ENCODE results near the gene RAC3. TPM values are rescaled to one million over a fixed set of nuclear protein-coding genes. Genes with fewer than 3 reads are reported as not detected.

The RAC3 gene
- total and polyA plus RNA-seq, 9 of the 15 experiments (the other 6 are each of a cell fraction or from before 2014, with no cell fraction given), result 0.23 to 292 (median 118) TPM

DNA sequence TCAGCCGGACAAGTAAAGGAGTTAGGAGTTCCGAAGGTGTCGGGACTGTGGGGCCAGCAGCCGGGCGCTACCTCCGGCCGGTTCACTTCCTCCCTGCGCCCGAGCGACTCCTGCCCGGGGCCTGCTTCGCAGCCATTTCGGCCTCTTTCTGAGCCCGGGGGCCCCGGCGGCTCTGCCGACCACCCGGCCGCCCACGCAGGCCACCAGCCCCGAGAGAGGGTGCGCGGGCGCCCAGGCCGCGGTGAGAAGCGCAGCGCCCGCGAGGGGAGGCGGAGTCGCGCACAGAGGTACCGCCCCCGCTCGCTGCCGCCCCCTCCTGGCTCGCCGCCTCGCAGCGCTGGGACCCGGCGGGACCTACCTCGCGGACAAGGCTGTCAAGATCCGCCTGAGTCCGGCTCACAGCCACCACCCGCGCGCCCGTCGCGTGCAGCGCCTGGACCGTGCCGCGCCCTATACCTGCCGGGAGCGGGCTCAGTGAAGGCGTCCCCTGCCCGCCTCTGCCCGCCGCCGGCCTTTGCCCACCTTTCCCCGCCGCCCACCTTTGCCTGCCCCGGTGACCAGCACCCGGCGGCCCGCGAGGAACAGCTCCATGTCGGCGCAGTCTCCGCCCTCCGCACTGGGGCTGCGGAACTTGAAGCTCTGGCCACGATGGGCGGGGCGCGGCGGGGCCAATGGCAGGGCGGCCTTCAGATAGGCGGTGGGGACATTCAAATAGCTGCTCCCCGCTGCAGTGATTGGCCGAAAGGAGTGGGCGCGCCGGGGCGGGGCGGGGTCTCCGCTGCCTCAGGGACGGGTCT lies 5.8 kb downstream of the RAC3 start, which contains the start of gene DCXR (continued):
- TF ChIP-seq, protein P1, sequence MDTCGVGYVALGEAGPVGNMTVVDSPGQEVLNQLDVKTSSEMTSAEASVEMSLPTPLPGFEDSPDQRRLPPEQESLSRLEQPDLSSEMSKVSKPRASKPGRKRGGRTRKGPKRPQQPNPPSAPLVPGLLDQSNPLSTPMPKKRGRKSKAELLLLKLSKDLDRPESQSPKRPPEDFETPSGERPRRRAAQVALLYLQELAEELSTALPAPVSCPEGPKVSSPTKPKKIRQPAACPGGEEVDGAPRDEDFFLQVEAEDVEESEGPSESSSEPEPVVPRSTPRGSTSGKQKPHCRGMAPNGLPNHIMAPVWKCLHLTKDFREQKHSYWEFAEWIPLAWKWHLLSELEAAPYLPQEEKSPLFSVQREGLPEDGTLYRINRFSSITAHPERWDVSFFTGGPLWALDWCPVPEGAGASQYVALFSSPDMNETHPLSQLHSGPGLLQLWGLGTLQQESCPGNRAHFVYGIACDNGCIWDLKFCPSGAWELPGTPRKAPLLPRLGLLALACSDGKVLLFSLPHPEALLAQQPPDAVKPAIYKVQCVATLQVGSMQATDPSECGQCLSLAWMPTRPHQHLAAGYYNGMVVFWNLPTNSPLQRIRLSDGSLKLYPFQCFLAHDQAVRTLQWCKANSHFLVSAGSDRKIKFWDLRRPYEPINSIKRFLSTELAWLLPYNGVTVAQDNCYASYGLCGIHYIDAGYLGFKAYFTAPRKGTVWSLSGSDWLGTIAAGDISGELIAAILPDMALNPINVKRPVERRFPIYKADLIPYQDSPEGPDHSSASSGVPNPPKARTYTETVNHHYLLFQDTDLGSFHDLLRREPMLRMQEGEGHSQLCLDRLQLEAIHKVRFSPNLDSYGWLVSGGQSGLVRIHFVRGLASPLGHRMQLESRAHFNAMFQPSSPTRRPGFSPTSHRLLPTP (IDR thresholded peaks at IDR 0.05; ENCODE audit: borderline replicate concordance, extremely low read depth, insufficient read length), result no peak
- peak; percentile 84 for TF ChIP-seq HNRNPLL (IDR thresholded peaks at IDR 0.05; ENCODE audit: low read depth, low read length, poor library complexity, severe bottlenecking)
- TF ChIP-seq, protein P2, sequence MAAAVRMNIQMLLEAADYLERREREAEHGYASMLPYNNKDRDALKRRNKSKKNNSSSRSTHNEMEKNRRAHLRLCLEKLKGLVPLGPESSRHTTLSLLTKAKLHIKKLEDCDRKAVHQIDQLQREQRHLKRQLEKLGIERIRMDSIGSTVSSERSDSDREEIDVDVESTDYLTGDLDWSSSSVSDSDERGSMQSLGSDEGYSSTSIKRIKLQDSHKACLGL (CRISPR knock-in tag; IDR thresholded peaks at IDR 0.05; ENCODE audit: borderline replicate concordance, poor library complexity, severe bottlenecking), result peak; percentile 58
- TF ChIP-seq ZNF124 (CRISPR knock-in tag; IDR thresholded peaks at IDR 0.05), result 0 out of 2 replicates have a peak, but pooled peaks have one; percentile 66
- TF ChIP-seq BRD4 (IDR thresholded peaks at IDR 0.05), result peak; percentile 65; the same call in 1 of the 2 replicates
- TF ChIP-seq TGIF2 (CRISPR knock-in tag; IDR thresholded peaks at IDR 0.05), result peak; percentile 56; the same call in 1 of the 2 replicates
- peak; percentile 75 for TF ChIP-seq PHF20 (IDR thresholded peaks at IDR 0.05; ENCODE audit: partially characterized antibody)
- TF ChIP-seq, protein P3, sequence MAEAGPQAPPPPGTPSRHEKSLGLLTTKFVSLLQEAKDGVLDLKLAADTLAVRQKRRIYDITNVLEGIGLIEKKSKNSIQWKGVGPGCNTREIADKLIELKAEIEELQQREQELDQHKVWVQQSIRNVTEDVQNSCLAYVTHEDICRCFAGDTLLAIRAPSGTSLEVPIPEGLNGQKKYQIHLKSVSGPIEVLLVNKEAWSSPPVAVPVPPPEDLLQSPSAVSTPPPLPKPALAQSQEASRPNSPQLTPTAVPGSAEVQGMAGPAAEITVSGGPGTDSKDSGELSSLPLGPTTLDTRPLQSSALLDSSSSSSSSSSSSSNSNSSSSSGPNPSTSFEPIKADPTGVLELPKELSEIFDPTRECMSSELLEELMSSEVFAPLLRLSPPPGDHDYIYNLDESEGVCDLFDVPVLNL (CRISPR knock-in tag; IDR thresholded peaks at IDR 0.05; ENCODE audit: low read depth), result 0 out of 2 replicates have a peak, but pooled peaks have one; percentile 14
- TF ChIP-seq CREB1 (IDR thresholded peaks at IDR 0.05), result peak; percentile 9; the same call in 1 of the 2 replicates
- peak; percentile 62 for TF ChIP-seq CREB1 (CRISPR knock-in tag; IDR thresholded peaks at IDR 0.05)
- TF ChIP-seq ZNF57 (CRISPR knock-in tag; IDR thresholded peaks at IDR 0.05), result no peak
- TF ChIP-seq KLF1 (tag; IDR thresholded peaks at IDR 0.05), result peak; percentile 57; the same call in 1 of the 2 replicates
- no peak for TF ChIP-seq SREBF2 (CRISPR knock-in tag; IDR thresholded peaks at IDR 0.05)
- peak; percentile 65; the same call in 1 of the 2 replicates for TF ChIP-seq ESRRA (IDR thresholded peaks at IDR 0.05; ENCODE audit: borderline replicate concordance, low read depth)
- peak; percentile 87 to 89 for TF ChIP-seq NRF1 (conservative IDR thresholded peaks at IDR 0.05 in 1 of 2, IDR thresholded peaks at IDR 0.05 in 1 of 2)
- TF ChIP-seq FOXK2 (conservative IDR thresholded peaks at IDR 0.05 in 1 of 2, IDR thresholded peaks at IDR 0.05 in 1 of 2; ENCODE audit: low read depth in 2 of 2), result peak in 1 of 2 experiments; percentile 32; a peak in 1 of 4 replicates
- TF ChIP-seq, protein P4, sequence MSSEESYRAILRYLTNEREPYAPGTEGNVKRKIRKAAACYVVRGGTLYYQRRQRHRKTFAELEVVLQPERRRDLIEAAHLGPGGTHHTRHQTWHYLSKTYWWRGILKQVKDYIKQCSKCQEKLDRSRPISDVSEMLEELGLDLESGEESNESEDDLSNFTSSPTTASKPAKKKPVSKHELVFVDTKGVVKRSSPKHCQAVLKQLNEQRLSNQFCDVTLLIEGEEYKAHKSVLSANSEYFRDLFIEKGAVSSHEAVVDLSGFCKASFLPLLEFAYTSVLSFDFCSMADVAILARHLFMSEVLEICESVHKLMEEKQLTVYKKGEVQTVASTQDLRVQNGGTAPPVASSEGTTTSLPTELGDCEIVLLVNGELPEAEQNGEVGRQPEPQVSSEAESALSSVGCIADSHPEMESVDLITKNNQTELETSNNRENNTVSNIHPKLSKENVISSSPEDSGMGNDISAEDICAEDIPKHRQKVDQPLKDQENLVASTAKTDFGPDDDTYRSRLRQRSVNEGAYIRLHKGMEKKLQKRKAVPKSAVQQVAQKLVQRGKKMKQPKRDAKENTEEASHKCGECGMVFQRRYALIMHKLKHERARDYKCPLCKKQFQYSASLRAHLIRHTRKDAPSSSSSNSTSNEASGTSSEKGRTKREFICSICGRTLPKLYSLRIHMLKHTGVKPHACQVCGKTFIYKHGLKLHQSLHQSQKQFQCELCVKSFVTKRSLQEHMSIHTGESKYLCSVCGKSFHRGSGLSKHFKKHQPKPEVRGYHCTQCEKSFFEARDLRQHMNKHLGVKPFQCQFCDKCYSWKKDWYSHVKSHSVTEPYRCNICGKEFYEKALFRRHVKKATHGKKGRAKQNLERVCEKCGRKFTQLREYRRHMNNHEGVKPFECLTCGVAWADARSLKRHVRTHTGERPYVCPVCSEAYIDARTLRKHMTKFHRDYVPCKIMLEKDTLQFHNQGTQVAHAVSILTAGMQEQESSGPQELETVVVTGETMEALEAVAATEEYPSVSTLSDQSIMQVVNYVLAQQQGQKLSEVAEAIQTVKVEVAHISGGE (CRISPR knock-in tag; IDR thresholded peaks at IDR 0.05), result peak in 1 of 3 experiments; percentile 82; a peak in 2 of 6 replicates
- peak; percentile 96 for TF ChIP-seq POLR2AphosphoS5 (IDR thresholded peaks at IDR 0.05; ENCODE audit: control insufficient read depth, insufficient read depth, low read depth, low read length)

All from K562 (cell line).